Activated B cell treated with CpG ODN at 0.5 μM for 24 hours (primary cell): Measurements from ENCODE around the gene CYP1A2. TPM values are rescaled to one million over a fixed set of nuclear protein-coding genes. Genes with fewer than 3 reads are reported as not detected.

Source experiments
- ATAC-seq: fragments of 200-7000 bp; cut with Tn5 transposase; one replicate; pipeline ENCODE4 v1.10.0; 2021; ENCODE audit warnings: low read depth, mild to moderate bottlenecking, moderate library complexity
- CTCF ChIA-PET: fragments of 350-600 bp; sonication (Branson Sonifier 250); formaldehyde crosslinking; loops from one replicate; lab custom pipeline; 2021; ENCODE audit warnings: antibody characterized with exemption; lab: Charles Lee
- POLR2A ChIA-PET: fragments of 350-600 bp; sonication (Branson Sonifier 250); formaldehyde crosslinking; loops from one replicate; lab custom pipeline; 2021; ENCODE audit warnings: antibody characterized with exemption; lab: Charles Lee
- DNase-seq: peaks from one replicate; pipeline ENCODE4 v3.0.0; 2022
- H3K27ac Mint-ChIP-seq: one replicate; pipeline ENCODE4 v1.8.0; 2020; ENCODE audit warnings: mixed read lengths
- H3K27me3 Mint-ChIP-seq: one replicate; pipeline ENCODE4 v1.8.0; 2021; ENCODE audit warnings: mixed read lengths
- H3K36me3 Mint-ChIP-seq: one replicate; pipeline ENCODE4 v1.8.0; 2021; ENCODE audit warnings: low read depth, mixed read lengths
- H3K4me1 Mint-ChIP-seq: one replicate; pipeline ENCODE4 v1.8.0; 2021; ENCODE audit warnings: mixed read lengths
- H3K4me3 Mint-ChIP-seq: one replicate; pipeline ENCODE4 v1.8.0; 2020; ENCODE audit warnings: mild to moderate bottlenecking, mixed read lengths
- H3K9me3 Mint-ChIP-seq: one replicate; pipeline ENCODE4 v1.8.0; 2020; ENCODE audit warnings: mixed read lengths
- intact Hi-C: fragments of 100-400 bp; cut with micrococcal nuclease; formaldehyde crosslinking; loops from one replicate; pipeline ENCODE4 v1.15.1; 2024
- total RNA-seq: library from RNA; stranded (reverse); gene quantifications from 2 replicates; pipeline ENCODE4 v1.2.3, GENCODE V29; 2022
- TF ChIP-seq, protein P1 (sequence below): fragments of 200-600 bp; IDR thresholded peaks from one replicate; pipeline ENCODE4 v1.8.0; 2022; ENCODE audit warnings: antibody characterized with exemption, mild to moderate bottlenecking

The CYP1A2 gene
- total RNA-seq, 1 donor from 2014 or later = 0.16 TPM

DNA sequence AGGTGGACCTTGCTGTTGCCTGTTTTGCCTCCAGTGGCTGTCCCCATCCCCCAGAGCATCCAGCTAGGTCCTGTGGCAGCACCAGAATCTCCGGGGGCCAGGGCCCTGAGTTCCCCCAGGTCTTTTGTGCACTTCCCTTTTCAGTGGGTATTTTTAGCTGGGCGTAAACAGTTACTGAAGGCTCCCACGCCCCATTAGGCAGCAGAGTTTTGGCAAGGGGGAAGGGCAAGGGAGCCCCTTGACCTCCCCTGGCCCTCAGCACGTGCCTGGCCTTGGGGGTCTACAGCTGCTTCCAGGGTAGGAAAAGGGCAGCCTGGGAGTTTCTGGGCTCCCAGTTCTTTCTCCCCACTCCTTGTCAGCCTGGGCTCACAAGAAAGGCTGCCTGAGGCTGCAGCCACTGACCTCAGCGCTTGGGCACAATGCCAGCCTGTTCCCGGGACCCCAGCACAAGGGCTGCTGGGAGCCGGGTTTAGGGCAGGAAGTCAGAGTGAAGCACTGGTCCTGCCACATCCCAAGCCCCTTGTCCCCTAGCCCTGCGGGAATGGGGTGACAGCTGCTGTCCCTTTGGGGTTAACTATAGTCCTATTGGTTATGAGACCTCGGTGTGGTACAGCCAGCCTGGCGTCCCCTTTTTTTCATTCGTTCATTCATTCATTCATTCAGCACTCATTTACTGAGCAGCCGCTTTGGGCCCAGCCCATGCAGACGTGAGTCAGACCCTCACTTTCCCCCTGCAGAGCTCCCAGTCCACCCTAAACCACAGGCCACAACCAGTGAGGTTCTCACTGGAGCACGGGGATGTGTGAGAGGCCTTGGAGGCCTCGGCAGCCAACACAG is 41.7 kb downstream of the CYP1A2 start:
- ATAC-seq (peak; percentile 16), DNase-seq (peak; percentile 67)
- H3K4me1 Mint-ChIP-seq = peaks cover 97% of the 10 kb centered on the region
- H3K27ac Mint-ChIP-seq = peak overlapping the region; percentile 99
- TF ChIP-seq, protein P1, sequence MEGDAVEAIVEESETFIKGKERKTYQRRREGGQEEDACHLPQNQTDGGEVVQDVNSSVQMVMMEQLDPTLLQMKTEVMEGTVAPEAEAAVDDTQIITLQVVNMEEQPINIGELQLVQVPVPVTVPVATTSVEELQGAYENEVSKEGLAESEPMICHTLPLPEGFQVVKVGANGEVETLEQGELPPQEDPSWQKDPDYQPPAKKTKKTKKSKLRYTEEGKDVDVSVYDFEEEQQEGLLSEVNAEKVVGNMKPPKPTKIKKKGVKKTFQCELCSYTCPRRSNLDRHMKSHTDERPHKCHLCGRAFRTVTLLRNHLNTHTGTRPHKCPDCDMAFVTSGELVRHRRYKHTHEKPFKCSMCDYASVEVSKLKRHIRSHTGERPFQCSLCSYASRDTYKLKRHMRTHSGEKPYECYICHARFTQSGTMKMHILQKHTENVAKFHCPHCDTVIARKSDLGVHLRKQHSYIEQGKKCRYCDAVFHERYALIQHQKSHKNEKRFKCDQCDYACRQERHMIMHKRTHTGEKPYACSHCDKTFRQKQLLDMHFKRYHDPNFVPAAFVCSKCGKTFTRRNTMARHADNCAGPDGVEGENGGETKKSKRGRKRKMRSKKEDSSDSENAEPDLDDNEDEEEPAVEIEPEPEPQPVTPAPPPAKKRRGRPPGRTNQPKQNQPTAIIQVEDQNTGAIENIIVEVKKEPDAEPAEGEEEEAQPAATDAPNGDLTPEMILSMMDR = no peak
- no peaks in the 10 kb centered on the region for H3K27me3 Mint-ChIP-seq
- ChIA-PET POLR2A (interaction anchor here (0.6 to 32.5 kb wide), 12 partner anchors 3 to 661 kb away, joined by 3 to 2569 read pairs (median 6); partner anchors contain the start of genes CSK, PPCDC and SIN3A), CTCF (interaction anchor here (0.6 to 26.2 kb wide), 6 partner anchors 8 to 160 kb away, joined by 3 to 1146 read pairs (median 4); partner anchors contain the start of genes CSK and FAM219B)
- intact Hi-C loops = no loop called here
- H3K9me3 Mint-ChIP-seq = no peaks in the 10 kb centered on the region
- H3K4me3 Mint-ChIP-seq = peak overlapping the region; percentile 89
- H3K36me3 Mint-ChIP-seq = peaks cover 67% of the 10 kb centered on the region

DNA sequence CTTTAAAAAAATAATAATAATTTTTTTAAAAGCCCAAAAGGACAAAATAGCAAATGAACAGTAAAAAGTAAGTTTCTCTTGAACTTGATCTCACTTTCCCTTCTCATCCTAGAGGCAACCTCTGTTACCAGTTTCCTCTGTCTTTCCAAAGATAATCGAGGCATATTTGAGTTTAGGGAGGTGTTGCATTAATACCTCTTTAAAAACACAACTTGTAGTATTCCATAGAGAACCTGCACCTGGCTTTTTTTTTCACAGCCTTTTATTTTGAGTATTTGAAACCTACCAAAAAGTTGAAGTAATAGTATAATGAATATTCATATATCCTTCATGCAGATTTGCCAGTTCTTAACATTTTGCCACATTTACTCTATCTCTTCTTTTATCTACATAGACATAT is 42.4 kb downstream of the CYP1A2 start:
- H3K27ac Mint-ChIP-seq = peak overlapping the region; percentile 99
- intact Hi-C loops = no loop called here
- TF ChIP-seq, protein P1 = no peak
- H3K36me3 Mint-ChIP-seq = peaks cover 67% of the 10 kb centered on the region
- peaks cover 96% of the 10 kb centered on the region for H3K4me1 Mint-ChIP-seq
- ChIA-PET CTCF (interaction anchor here (1.6 to 26.2 kb wide), 3 partner anchors 7 to 159 kb away, joined by 5 to 1146 read pairs (median 134); partner anchors contain the start of gene CSK), POLR2A (interaction anchor here (0.5 to 32.5 kb wide), 6 partner anchors 2 to 660 kb away, joined by 3 to 2569 read pairs (median 14); partner anchors contain the start of genes CSK, PPCDC and SIN3A)
- H3K4me3 Mint-ChIP-seq = peak overlapping the region; percentile 71
- ATAC-seq (no peak), DNase-seq (no peak)
- H3K27me3 Mint-ChIP-seq = no peaks in the 10 kb centered on the region
- H3K9me3 Mint-ChIP-seq = no peaks in the 10 kb centered on the region

DNA sequence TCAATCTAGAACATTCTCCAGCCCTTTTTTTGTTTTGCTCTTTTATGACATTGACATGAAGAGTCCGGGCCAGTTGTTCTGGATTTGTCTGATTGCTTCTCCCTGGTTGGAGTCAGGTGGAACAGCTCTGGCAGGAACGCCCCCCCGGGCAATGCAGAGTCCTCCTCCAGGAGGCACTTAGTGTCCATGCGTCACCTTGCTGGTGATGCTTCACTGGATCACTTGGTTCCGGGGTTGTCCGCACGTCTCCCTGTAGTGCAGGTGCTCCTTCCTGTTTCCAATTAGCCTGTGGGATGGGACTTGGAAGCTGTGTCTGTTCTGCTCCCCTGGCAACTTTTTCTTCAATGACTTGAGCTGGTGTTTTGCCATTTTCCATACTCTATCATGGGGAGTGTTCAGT is 43.0 kb downstream of the CYP1A2 start:
- ChIA-PET CTCF (interaction anchor here (0.9 to 26.2 kb wide), 4 partner anchors 7 to 159 kb away, joined by 3 to 1146 read pairs (median 72); partner anchors contain the start of gene CSK), POLR2A (interaction anchor here (0.5 to 32.5 kb wide), 3 partner anchors 1 to 333 kb away, joined by 3 to 2569 read pairs (median 2569); partner anchors contain the start of gene CSK)
- peak overlapping the region; percentile 99 for H3K27ac Mint-ChIP-seq
- H3K4me1 Mint-ChIP-seq = peaks cover 96% of the 10 kb centered on the region
- H3K27me3 Mint-ChIP-seq = no peaks in the 10 kb centered on the region
- intact Hi-C loops = no loop called here
- peaks cover 69% of the 10 kb centered on the region for H3K36me3 Mint-ChIP-seq
- TF ChIP-seq, protein P1 = no peak
- H3K9me3 Mint-ChIP-seq = no peaks in the 10 kb centered on the region
- H3K4me3 Mint-ChIP-seq = peak overlapping the region; percentile 71
- no peak for ATAC-seq
- DNase-seq = no peak

DNA sequence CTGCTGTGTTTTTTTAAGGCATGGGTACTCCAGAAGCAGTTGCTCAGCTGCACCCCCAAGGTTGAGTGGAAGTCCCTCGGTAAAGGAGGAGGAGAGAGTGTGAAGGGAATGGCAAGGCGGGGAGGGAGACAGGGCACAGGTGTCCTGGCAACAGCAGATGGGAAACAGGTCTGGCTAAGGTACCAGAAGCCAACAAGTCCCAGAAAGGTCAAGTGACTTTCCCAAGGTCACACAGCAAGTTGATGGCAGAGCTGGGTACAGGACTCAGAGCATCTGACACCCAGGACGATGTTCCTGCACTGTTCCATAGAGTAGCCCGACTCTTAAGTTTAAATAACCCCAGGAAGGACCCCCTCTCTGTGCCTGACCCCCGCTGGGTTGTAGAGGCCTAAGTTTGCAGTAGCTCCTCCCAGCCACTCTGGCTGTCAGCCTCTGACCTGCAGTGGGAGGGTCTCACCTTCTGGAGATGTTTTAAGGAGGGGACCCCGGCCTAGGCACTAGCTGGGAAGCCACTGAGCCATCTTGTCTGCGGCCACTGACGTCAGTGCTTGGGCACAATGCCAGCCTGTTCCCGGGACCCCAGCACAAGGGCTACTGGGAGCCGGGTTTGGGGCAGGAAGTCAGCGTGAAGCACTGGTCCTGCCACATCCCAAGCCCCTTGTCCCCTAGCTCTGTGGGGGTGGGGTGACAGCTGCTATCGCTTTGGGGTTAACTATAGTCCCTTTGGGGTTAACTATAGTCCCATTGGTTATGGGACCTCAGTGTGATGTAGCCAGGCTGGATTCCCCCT is 43.8 kb downstream of the CYP1A2 start:
- intact Hi-C loops = loop anchor here (1.0 kb wide), 1 partner anchor 21 kb away; no protein-coding TSS in a partner anchor
- peak overlapping the region; percentile 99 for H3K27ac Mint-ChIP-seq
- H3K4me1 Mint-ChIP-seq = peaks cover 96% of the 10 kb centered on the region
- CTCF ChIA-PET = interaction anchor here (0.6 to 26.2 kb wide), 6 partner anchors 16 to 158 kb away, joined by 3 to 1146 read pairs (median 6); partner anchors contain the start of gene CSK
- H3K4me3 Mint-ChIP-seq = peak overlapping the region; percentile 71
- ATAC-seq (no peak), DNase-seq (no peak)
- POLR2A ChIA-PET = interaction anchor here (0.7 to 32.5 kb wide), 8 partner anchors 0 to 331 kb away, joined by 3 to 2569 read pairs (median 4); partner anchors contain the start of genes CLK3, CSK and UBL7
- no peaks in the 10 kb centered on the region for H3K27me3 Mint-ChIP-seq
- TF ChIP-seq, protein P1 = no peak
- H3K9me3 Mint-ChIP-seq = no peaks in the 10 kb centered on the region
- H3K36me3 Mint-ChIP-seq = peaks cover 67% of the 10 kb centered on the region
